Cardiac muscle cell (in vitro differentiated cells and primary cell): ENCODE results near the gene PHETA2. TPM values are rescaled to one million over a fixed set of nuclear protein-coding genes. Genes with fewer than 3 reads are reported as not detected.
A peak's percentile ranks its signal among the peaks of the same experiment; 100 is the strongest.

Experiments
- DNase-seq, 2 donors: peaks; one replicate each; pipeline versions ENCODE4 v3.0.0 to v3.0.0-alpha.2; 2010 to 2017; ENCODE audit warnings: low read depth in 1 of 2, low spot score in 1 of 2
- H3K27ac ChIP-seq: fragments of 200-600 bp; sonication (generic); 2 replicates; pipeline ENCODE4 v1.5.1; 2016
- H3K27me3 ChIP-seq: fragments of 200-600 bp; sonication (generic); 2 replicates; pipeline ENCODE4 v1.6.0; 2016; ENCODE audit warnings: control low read depth
- H3K36me3 ChIP-seq: fragments of 200-600 bp; sonication (generic); 2 replicates; pipeline ENCODE4 v1.5.1; 2016; ENCODE audit warnings: control low read depth
- H3K4me1 ChIP-seq: fragments of 200-600 bp; sonication (generic); 2 replicates; pipeline ENCODE4 v1.8.1; 2017; ENCODE audit warnings: low read depth, mild to moderate bottlenecking, mixed run types
- H3K4me3 ChIP-seq: fragments of 200-600 bp; sonication (generic); 2 replicates; pipeline ENCODE4 v1.5.1; 2016; ENCODE audit warnings: mild to moderate bottlenecking
- H3K9me3 ChIP-seq: fragments of 200-600 bp; sonication (generic); 2 replicates; pipeline ENCODE4 v1.5.1; 2017; ENCODE audit warnings: low read depth, mild to moderate bottlenecking, control low read depth
- CTCF ChIP-seq: IDR thresholded peaks from 2 replicates; pipeline ENCODE4 v1.5.1; 2012; ENCODE audit warnings: low read depth, mild to moderate bottlenecking, low read length
- polyA plus RNA-seq: library from polyadenylated mRNA; unstranded; fragments of >200 nt; fragmentation: Nextera tagmentation; extraction: Ambion mirVana; gene quantifications from 2 replicates; pipeline ENCODE4 v1.2.1, GENCODE V29; 2016
- total RNA-seq: library from RNA; depleted of rRNA; stranded (reverse); fragments of >200 nt; gene quantifications from 2 replicates; pipeline ENCODE4 v1.2.3, GENCODE V29; 2016

The PHETA2 gene
- total and polyA plus RNA-seq, 2 experiments from 2014 or later: 0.68 to 2.2 TPM

- Histone ChIP-seq H3K4me1 (peaks cover 23% of the 10 kb centered on the region), H3K27ac (no peak overlapping the region), H3K9me3 (no peaks in the 10 kb centered on the region), H3K4me3 (no peak overlapping the region), H3K27me3 (no peaks in the 10 kb centered on the region), H3K36me3 (peaks cover 2% of the 10 kb centered on the region)
- no peak for DNase-seq
- no peak for TF ChIP-seq CTCF
These were observed 2.9 kb downstream of the PHETA2 start for GRCh38 chr22:42076764-42077485.

- Histone ChIP-seq H3K9me3 (no peaks in the 10 kb centered on the region), H3K4me1 (peaks cover 20% of the 10 kb centered on the region), H3K27me3 (no peaks in the 10 kb centered on the region), H3K27ac (peak overlapping the region; percentile 96), H3K4me3 (no peak overlapping the region), H3K36me3 (peaks cover 9% of the 10 kb centered on the region)
- TF ChIP-seq CTCF: no peak
- no peak for DNase-seq
These were observed 3.6 kb downstream of the PHETA2 start for GRCh38 chr22:42077486-42078125.

- H3K27ac ChIP-seq: peak overlapping the region; percentile 96
These were observed 4.6 kb downstream of the PHETA2 start for GRCh38 chr22:42078469-42079318.

GRCh38 chr22:42079319-42080251, 5.5 kb downstream of the PHETA2 start, which contains the start of gene SMDT1:
TSS of gene SMDT1 (plus strand) at chr22:42079700. CDS start at chr22:42079769, 69 bp downstream.
- Histone ChIP-seq H3K27ac (peak within 1 kb of the TSS; percentile 96), H3K9me3 (no peaks in the 10 kb centered on the region), H3K36me3 (peaks cover 14% of the 10 kb centered on the region), H3K4me3 (peak within 1 kb of the TSS; percentile 57), H3K27me3 (no peaks in the 10 kb centered on the region), H3K4me1 (peaks cover 12% of the 10 kb centered on the region)
- DNase-seq: peak; percentile 99
- TF ChIP-seq CTCF: no peak

More at GRCh38 chr22:42078469-42079318, 4.6 kb downstream of the PHETA2 start:
- H3K4me3 ChIP-seq: peak overlapping the region; percentile 57
- H3K36me3 ChIP-seq: peaks cover 14% of the 10 kb centered on the region
- peak in 1 of 2 donors; percentile 24 for DNase-seq
- H3K9me3 ChIP-seq: no peaks in the 10 kb centered on the region
- H3K4me1 ChIP-seq: peaks cover 12% of the 10 kb centered on the region
- no peak for TF ChIP-seq CTCF
- no peaks in the 10 kb centered on the region for H3K27me3 ChIP-seq
